Right lobe of liver (tissue), 4 donors: ENCODE data around the gene SRPK2.

Source experiments
- CTCF ChIP-seq, 4 donors: fragments of 200-600 bp in 3 of 4; fragments of 450-650 bp in 1 of 4; IDR thresholded peaks; one replicate each; pipeline versions ENCODE4 v1.5.1 to v1.8.0; 2016 to 2022; ENCODE audit warnings: antibody characterized with exemption in 4 of 4, mild to moderate bottlenecking in 2 of 4
- POLR2A ChIP-seq: fragments of 450-650 bp; IDR thresholded peaks from one replicate; pipeline ENCODE4 v1.6.1; 2017; ENCODE audit warnings: antibody characterized with exemption, mild to moderate bottlenecking
- donor health status: DM: no; HTN: no; CAD: no.
- donor health status: DM: no; HTN: no; CAD: no.
- donor health status: DM: no; HTN: yes; CAD: no.

- no peak for TF ChIP-seq CTCF (IDR thresholded peaks at IDR 0.05)
- no peak for TF ChIP-seq POLR2A
Observed at GRCh38 chr7:105222953-105223352, 165.8 kb downstream of the SRPK2 start.
